H1 (cell line): ENCODE measurements around the gene USB1. TPM values are rescaled to one million over a fixed set of nuclear protein-coding genes. Genes with fewer than 3 reads are reported as not detected.

Experiments
- CTCF ChIA-PET: fragments of 300-600 bp; sonication (Branson Sonifier 250); formaldehyde crosslinking; loops from one replicate; lab custom pipeline; 2021; ENCODE audit not compliant: partially characterized antibody; lab: Charles Lee
- POLR2A ChIA-PET: fragments of 300-600 bp; sonication (Branson Sonifier 250); formaldehyde crosslinking; loops from one replicate; lab custom pipeline; 2021; ENCODE audit warnings: inconsistent platforms; ENCODE audit not compliant: partially characterized antibody; lab: Charles Lee
- DNase-seq, 2 experiments: peaks; one replicate each; pipeline versions ENCODE4 v3.0.0 to v3.0.0-alpha.2; 2010 to 2022; ENCODE audit warnings: low spot score in 2 of 2, low read depth in 1 of 2, mixed read lengths in 1 of 2
- FAIRE-seq: peaks from 2 replicates; lab custom pipeline; 2011; peaks lifted over from hg19 to GRCh38; lab: Jason Lieb, UNC
- H2AFZ ChIP-seq: 2 replicates; pipeline ENCODE4 v1.8.1; 2012; ENCODE audit warnings: low read length, inconsistent platforms
- H2AK5ac ChIP-seq: 2 replicates; pipeline ENCODE4 v1.6.1; 2013; ENCODE audit warnings: low read depth, low read length
- H2BK120ac ChIP-seq: replicated peaks from 2 replicates; pipeline ENCODE3; 2013; ENCODE audit warnings: low read depth, low read length, inconsistent platforms
- H2BK12ac ChIP-seq: 2 replicates; pipeline ENCODE4 v1.6.1; 2013; ENCODE audit warnings: low read depth, low read length
- H2BK15ac ChIP-seq: 2 replicates; pipeline ENCODE4 v1.6.1; 2013; ENCODE audit warnings: low read length
- H2BK20ac ChIP-seq: 2 replicates; pipeline ENCODE4 v1.6.1; 2013; ENCODE audit warnings: low read length
- H2BK5ac ChIP-seq: 2 replicates; pipeline ENCODE4 v1.6.1; 2013; ENCODE audit warnings: low read depth, low read length
- H3K14ac ChIP-seq: 2 replicates; pipeline ENCODE4 v1.6.1; 2013; ENCODE audit warnings: inconsistent platforms; ENCODE audit not compliant: insufficient read length
- H3K18ac ChIP-seq: 2 replicates; pipeline ENCODE4 v1.6.1; 2013; ENCODE audit warnings: low read length; ENCODE audit errors: extremely low read depth
- H3K23ac ChIP-seq: 2 replicates; pipeline ENCODE4 v1.6.1; 2013; ENCODE audit warnings: inconsistent platforms; ENCODE audit not compliant: insufficient read length
- H3K23me2 ChIP-seq: 2 replicates; pipeline ENCODE4 v1.6.1; 2013; ENCODE audit warnings: low read depth, low read length
- H3K27ac ChIP-seq: 2 replicates; pipeline ENCODE4 v1.6.1; 2011; ENCODE audit warnings: low read depth, low read length, inconsistent platforms
- H3K27me3 ChIP-seq, 4 experiments: replicated peaks in 1 of 4; 1 replicate in 1 of 4; 2 replicates in 3 of 4; pipeline versions ENCODE4 v1.6.1 to v1.8.1; 2011 to 2013; ENCODE audit warnings: low read length in 3 of 4, mild to moderate bottlenecking in 3 of 4, inconsistent platforms in 2 of 4, mixed read lengths in 2 of 4, moderate library complexity in 1 of 4; ENCODE audit not compliant: control insufficient read depth in 3 of 4, insufficient read depth in 3 of 4; ENCODE audit errors: extremely low read depth in 1 of 4
- H3K36me3 ChIP-seq, 4 experiments: 2 replicates each; pipeline versions ENCODE4 v1.6.1 to v1.8.1; 2011 to 2013; ENCODE audit warnings: mild to moderate bottlenecking in 4 of 4, low read length in 3 of 4, moderate library complexity in 2 of 4, control low read depth in 1 of 4, inconsistent platforms in 1 of 4; ENCODE audit not compliant: insufficient read depth in 4 of 4, control insufficient read depth in 2 of 4
- H3K4ac ChIP-seq: replicated peaks from 2 replicates; pipeline ENCODE3; 2013; ENCODE audit warnings: low read length, low read depth, mixed read lengths, inconsistent platforms; ENCODE audit not compliant: insufficient read length
- H3K4me1 ChIP-seq, 4 experiments: replicated peaks in 1 of 4; 1 replicate in 1 of 4; 2 replicates in 3 of 4; pipeline versions ENCODE4 v1.6.1 to v1.8.1; 2011 to 2013; ENCODE audit warnings: low read length in 3 of 4, inconsistent platforms in 2 of 4, mixed read lengths in 1 of 4; ENCODE audit not compliant: insufficient read depth in 4 of 4, control insufficient read depth in 3 of 4
- H3K4me2 ChIP-seq, 2 experiments: 2 replicates each; pipeline versions ENCODE4 v1.6.1 to v1.8.1; 2011 to 2013; ENCODE audit warnings: low read depth in 2 of 2, low read length in 2 of 2, control low read depth in 1 of 2, inconsistent platforms in 1 of 2, mild to moderate bottlenecking in 1 of 2; ENCODE audit not compliant: insufficient read depth in 1 of 2
- H3K4me3 ChIP-seq, 4 experiments: fragments of 200-600, 300-600 bp in 1 of 4; sonication (generic), shearing (Covaris generic), sonication (Bioruptor Twin) in 1 of 4; 2 replicates each; pipeline versions ENCODE4 v1.5.1 to v1.8.1; 2011 to 2016; ENCODE audit warnings: low read length in 4 of 4, low read depth in 3 of 4, control low read depth in 2 of 4, inconsistent platforms in 2 of 4, mild to moderate bottlenecking in 2 of 4, mixed read lengths in 1 of 4, moderate library complexity in 1 of 4; ENCODE audit not compliant: insufficient read depth in 2 of 4; ENCODE audit errors: extremely low read depth in 1 of 4
- H3K56ac ChIP-seq: replicated peaks from 2 replicates; pipeline ENCODE3; 2013; ENCODE audit warnings: low read depth, mild to moderate bottlenecking, mixed read lengths, low read length, inconsistent platforms; ENCODE audit not compliant: insufficient read length
- H3K79me1 ChIP-seq: 2 replicates; pipeline ENCODE4 v1.6.1; 2013; ENCODE audit warnings: low read depth, low read length, control low read depth
- H3K79me2 ChIP-seq, 2 experiments: 2 replicates each; pipeline versions ENCODE4 v1.6.1 to v1.8.1; 2012 to 2013; ENCODE audit warnings: low read length in 2 of 2, mild to moderate bottlenecking in 2 of 2, inconsistent platforms in 1 of 2; ENCODE audit not compliant: insufficient read depth in 2 of 2, control insufficient read depth in 1 of 2
- H3K9ac ChIP-seq, 4 experiments: replicated peaks in 1 of 4; 1 replicate in 1 of 4; 2 replicates in 3 of 4; pipeline versions ENCODE4 v1.6.1 to v1.8.1; 2011 to 2013; ENCODE audit warnings: low read depth in 3 of 4, low read length in 3 of 4, control low read depth in 2 of 4, mild to moderate bottlenecking in 2 of 4, moderate library complexity in 2 of 4, inconsistent platforms in 1 of 4; ENCODE audit errors: extremely low read depth in 1 of 4
- H3K9me3 ChIP-seq, 2 experiments: 2 replicates each; pipeline versions ENCODE4 v1.6.1 to v1.8.1; 2012 to 2013; ENCODE audit warnings: mild to moderate bottlenecking in 2 of 2, moderate library complexity in 2 of 2, control low read depth in 1 of 2, inconsistent platforms in 1 of 2, low read depth in 1 of 2, low read length in 1 of 2, mixed read lengths in 1 of 2; ENCODE audit not compliant: insufficient read depth in 2 of 2
- H4K20me1 ChIP-seq, 2 experiments: replicated peaks in 1 of 2; 2 replicates each; pipeline versions ENCODE3 to v1.8.1; 2011 to 2013; ENCODE audit warnings: inconsistent platforms in 2 of 2, low read length in 2 of 2, mild to moderate bottlenecking in 1 of 2; ENCODE audit not compliant: insufficient read depth in 2 of 2, control insufficient read depth in 1 of 2
- H4K5ac ChIP-seq: 2 replicates; pipeline ENCODE4 v1.6.1; 2013; ENCODE audit warnings: low read length, low read depth, mixed read lengths, inconsistent platforms; ENCODE audit not compliant: insufficient read length
- H4K8ac ChIP-seq: 2 replicates; pipeline ENCODE4 v1.8.0; 2013; ENCODE audit warnings: mild to moderate bottlenecking, moderate library complexity, low read length, inconsistent platforms; ENCODE audit not compliant: insufficient read depth; ENCODE audit errors: extremely low read depth
- H4K91ac ChIP-seq: replicated peaks from 2 replicates; pipeline ENCODE3; 2013; ENCODE audit warnings: low read length, mixed read lengths, inconsistent platforms; ENCODE audit not compliant: insufficient read length
- BACH1 ChIP-seq: IDR thresholded peaks from 2 replicates; pipeline ENCODE4 v1.6.1; 2012; ENCODE audit warnings: low read length, improper control_type of control experiment
- BRCA1 ChIP-seq: IDR thresholded peaks from 2 replicates; pipeline ENCODE4 v1.6.1; 2012; ENCODE audit warnings: low read depth, low read length, improper control_type of control experiment
- CEBPB ChIP-seq: IDR thresholded peaks from 2 replicates; pipeline ENCODE4 v1.6.1; 2012; ENCODE audit warnings: low read depth, low read length
- CREB1 ChIP-seq: IDR thresholded peaks from 2 replicates; pipeline ENCODE4 v1.6.1; 2012; ENCODE audit warnings: inconsistent platforms
- E2F6 ChIP-seq: IDR thresholded peaks from 2 replicates; pipeline ENCODE4 v1.6.1; 2012; ENCODE audit warnings: inconsistent platforms
- KDM1A ChIP-seq: fragments of 200-600, 300-600 bp; sonication (generic); IDR thresholded peaks from 2 replicates; pipeline ENCODE4 v1.7.1; 2016; ENCODE audit warnings: mild to moderate bottlenecking, low read length, borderline replicate concordance
- NANOG ChIP-seq: IDR thresholded peaks from 2 replicates; pipeline ENCODE4 v1.6.1; 2011; ENCODE audit warnings: low read length, low read depth, mild to moderate bottlenecking, inconsistent platforms; ENCODE audit not compliant: insufficient read depth, poor library complexity, severe bottlenecking
- RFX5 ChIP-seq: IDR thresholded peaks from 2 replicates; pipeline ENCODE4 v1.6.1; 2011; ENCODE audit warnings: low read depth, low read length, improper control_type of control experiment, borderline replicate concordance
- RNF2 ChIP-seq: fragments of 200-900, 300-1000 bp; sonication (generic); IDR thresholded peaks from 2 replicates; pipeline ENCODE4 v1.7.1; 2016; ENCODE audit warnings: borderline replicate concordance, low read depth, mild to moderate bottlenecking, antibody characterized with exemption, low read length; ENCODE audit not compliant: poor library complexity, severe bottlenecking; ENCODE audit errors: missing control alignments
- SAP30 ChIP-seq: fragments of 300-600 bp; sonication (generic); IDR thresholded peaks from 2 replicates; pipeline ENCODE4 v1.7.1; 2012; ENCODE audit warnings: low read length, moderate library complexity, mild to moderate bottlenecking, inconsistent platforms; ENCODE audit not compliant: insufficient read depth, insufficient replicate concordance
- SP1 ChIP-seq: IDR thresholded peaks from 2 replicates; pipeline ENCODE4 v1.6.1; 2011; ENCODE audit warnings: low read depth, low read length
- TEAD4 ChIP-seq: IDR thresholded peaks from 2 replicates; pipeline ENCODE4 v1.6.1; 2012; ENCODE audit warnings: low read depth, low read length, inconsistent platforms, mixed read lengths
- WGBS, 2 experiments: shearing (Covaris generic) in 1 of 2; methylation state at CpG; one replicate each; pipeline versions ENCODE4 v1.1.6 to v1.1.7; 2013 to 2015; ENCODE audit warnings: low lambda C conversion rate in 2 of 2, mixed read lengths in 2 of 2, inconsistent platforms in 1 of 2, low coverage in 1 of 2, missing lambda C conversion rate in 1 of 2; ENCODE audit not compliant: insufficient replicate concordance in 2 of 2, insufficient coverage in 1 of 2, insufficient read length in 1 of 2; ENCODE audit errors: extremely low coverage in 1 of 2, missing lambda C conversion rate in 1 of 2; 5-methylcytosine and 5-hydroxymethylcytosine counted together
- polyA plus RNA-seq, 7 experiments: library from polyadenylated mRNA; depleted of rRNA in 3 of 7; stranded (reverse) in 5 of 7; unstranded in 2 of 7; fragments of >200 nt in 5 of 7; fragments of 200-250 nt in 2 of 7; gene quantifications; 1 replicate in 5 of 7; 2 replicates in 1 of 7; 4 replicates in 1 of 7; pipeline versions ENCODE4 v1.2.1 to v1.2.3, GENCODE V29; 2011 to 2013; ENCODE audit warnings: missing spikeins in 2 of 7, mixed read lengths in 2 of 7
- total RNA-seq: library from RNA; stranded (reverse); fragmentation: NEBNext Ultra II Directional; extraction: Animal tissue kit (Norgen Biotek cat#: 25700); gene quantifications from 2 replicates; pipeline ENCODE4 v1.2.1, GENCODE V29; 2021

Gene USB1
- total and polyA plus RNA-seq, 2 of the 8 experiments (the other 6 are each of a cell fraction or from before 2014, with no cell fraction given), result 65.4 to 75.9 TPM

GRCh38 chr16:58013201-58013956 is 12.2 kb downstream of the USB1 start:
- H2BK12ac ChIP-seq, result no peak overlapping the region
- no peaks in the 10 kb centered on the region for H3K27me3 ChIP-seq
- H3K27ac ChIP-seq, result no peak overlapping the region
- H3K36me3 ChIP-seq, result peaks cover 0 to 10% (median 1%) of the 10 kb centered on the region in 4 experiments; a peak in 5 of 8 replicates
- H2AFZ ChIP-seq, result no peak overlapping the region
- no peak overlapping the region for H2BK5ac ChIP-seq
- ChIA-PET CTCF (interaction anchor here (0.8 to 2.5 kb wide), 8 partner anchors 9 to 257 kb away, joined by 3 to 12 read pairs (median 6); partner anchors contain the start of gene USB1), POLR2A (interaction anchor here (1.3 kb wide), 1 partner anchor 9 kb away, joined by 3 read pairs; no protein-coding TSS in a partner anchor)
- no peak overlapping the region for H4K5ac ChIP-seq
- no peak overlapping the region for H3K23ac ChIP-seq
- H2AK5ac ChIP-seq, result no peak overlapping the region
- H2BK15ac ChIP-seq, result no peak overlapping the region
- no peak for DNase-seq
- H3K9ac ChIP-seq, result no peak overlapping the region
- no peak overlapping the region for H3K4me3 ChIP-seq
- peaks cover 0 to 4% (median 1%) of the 10 kb centered on the region in 4 experiments; a peak in 3 of 7 replicates for H3K4me1 ChIP-seq
- H4K20me1 ChIP-seq, result peaks cover 0 to 2% of the 10 kb centered on the region in 2 experiments
- H2BK20ac ChIP-seq, result no peak overlapping the region
- H2BK120ac ChIP-seq, result no peak overlapping the region
- no peak overlapping the region for H3K18ac ChIP-seq
- no peak overlapping the region for H4K91ac ChIP-seq
- no peak overlapping the region for H4K8ac ChIP-seq
- no peak overlapping the region for H3K56ac ChIP-seq
- no peak overlapping the region for H3K4ac ChIP-seq
- no peak overlapping the region for H3K4me2 ChIP-seq
- WGBS, 2 experiments, result 88% methylated on average over 8 of the region's 9 CpGs; no CpG with 5 or more reads in 1 of the 2 experiments
- no peaks in the 10 kb centered on the region for H3K23me2 ChIP-seq
- H3K14ac ChIP-seq, result no peak overlapping the region
- FAIRE-seq, result no peak
- H3K79me2 ChIP-seq, result peaks cover 0 to 3% of the 10 kb centered on the region in 2 experiments; a peak in 1 of 4 replicates
- H3K79me1 ChIP-seq, result no peaks in the 10 kb centered on the region
- no peaks in the 10 kb centered on the region for H3K9me3 ChIP-seq
- TF ChIP-seq E2F6 (no peak), RNF2 (no peak), NANOG (no peak), RFX5 (no peak), SP1 (no peak), SAP30 (no peak), BACH1 (no peak), BRCA1 (no peak), KDM1A (no peak), CEBPB (no peak), TEAD4 (no peak), CREB1 (no peak)
